IMR-90 (cell line): ENCODE data around the gene CLDN8. TPM values are rescaled to one million over a fixed set of nuclear protein-coding genes. Genes with fewer than 3 reads are reported as not detected.

Experiments
- ATAC-seq: fragments of 200-7000 bp; cut with Tn5 transposase; 2 replicates; pipeline ENCODE4 v1.9.1; 2020; ENCODE audit warnings: low read depth, mild to moderate bottlenecking, moderate library complexity
- BruUV-seq: library from RNA; stranded (reverse); fragments of 400-500 nt; replicated peaks from 2 replicates; lab custom pipeline; 2021; lab: Mats Ljungman, UMichigan
- CTCF ChIA-PET: fragments of 300-600 bp; formaldehyde crosslinking; extraction: SDS; loops from one replicate; lab custom pipeline; 2021; ENCODE audit warnings: antibody characterized with exemption; lab: Yijun Ruan, JAX
- POLR2A ChIA-PET: fragments of 300-600 bp; sonication (Branson Sonifier 250); formaldehyde crosslinking; loops from one replicate; lab custom pipeline; 2022; ENCODE audit warnings: antibody characterized with exemption; ENCODE audit not compliant: unreplicated experiment; lab: Charles Lee
- DNase-seq: peaks from one replicate; pipeline ENCODE4 v3.0.0; 2013
- H2AFZ ChIP-seq: replicated peaks from 2 replicates; pipeline ENCODE3; 2013; ENCODE audit warnings: low read length, mild to moderate bottlenecking; ENCODE audit not compliant: poor library complexity
- H2AK5ac ChIP-seq: 2 replicates; pipeline ENCODE4 v1.6.1; 2013; ENCODE audit warnings: low read depth, low read length, inconsistent platforms
- H2AK9ac ChIP-seq: replicated peaks from 2 replicates; pipeline ENCODE3; 2013; ENCODE audit warnings: mild to moderate bottlenecking, low read depth, low read length, moderate library complexity; ENCODE audit not compliant: poor library complexity
- H2BK120ac ChIP-seq: 2 replicates; pipeline ENCODE4 v1.6.1; 2013; ENCODE audit warnings: low read depth, low read length, inconsistent platforms
- H2BK15ac ChIP-seq: 3 replicates; pipeline ENCODE4 v1.6.1; 2013; ENCODE audit warnings: low read depth, low read length, inconsistent platforms
- H2BK20ac ChIP-seq: 2 replicates; pipeline ENCODE4 v1.6.1; 2013; ENCODE audit warnings: low read depth, mild to moderate bottlenecking, inconsistent platforms, low read length, moderate library complexity
- H2BK5ac ChIP-seq: 2 replicates; pipeline ENCODE4 v1.6.1; 2013; ENCODE audit warnings: mild to moderate bottlenecking, low read depth, low read length, inconsistent platforms; ENCODE audit not compliant: poor library complexity, severe bottlenecking
- H3K14ac ChIP-seq: replicated peaks from 2 replicates; pipeline ENCODE4 v1.6.1; 2013; ENCODE audit warnings: low read depth, low read length, inconsistent platforms
- H3K18ac ChIP-seq: 2 replicates; pipeline ENCODE4 v1.6.1; 2013; ENCODE audit warnings: low read depth, low read length, control low read depth
- H3K23ac ChIP-seq: 2 replicates; pipeline ENCODE4 v1.6.1; 2013; ENCODE audit warnings: low read depth, low read length, inconsistent platforms
- H3K27ac ChIP-seq: 2 replicates; pipeline ENCODE4 v1.5.1; 2013; ENCODE audit warnings: mild to moderate bottlenecking, control low read depth, low read length; ENCODE audit not compliant: insufficient read depth
- H3K27me3 ChIP-seq: 2 replicates; pipeline ENCODE4 v1.6.1; 2013; ENCODE audit warnings: low read length; ENCODE audit not compliant: control insufficient read depth, insufficient read depth
- H3K36me3 ChIP-seq: 2 replicates; pipeline ENCODE4 v1.6.1; 2013; ENCODE audit warnings: low read length, mixed read lengths; ENCODE audit not compliant: control insufficient read depth, insufficient read depth
- H3K4ac ChIP-seq: 2 replicates; pipeline ENCODE4 v1.6.1; 2013; ENCODE audit warnings: low read depth, low read length, inconsistent platforms
- H3K4me1 ChIP-seq: 2 replicates; pipeline ENCODE4 v1.6.1; 2013; ENCODE audit warnings: low read length, mixed read lengths; ENCODE audit not compliant: control insufficient read depth, insufficient read depth
- H3K4me2 ChIP-seq: 2 replicates; pipeline ENCODE4 v1.6.1; 2013; ENCODE audit warnings: low read depth, mild to moderate bottlenecking, control low read depth, low read length, moderate library complexity
- H3K4me3 ChIP-seq: 2 replicates; pipeline ENCODE4 v1.5.1; 2013; ENCODE audit warnings: low read depth, mild to moderate bottlenecking, control low read depth, low read length, moderate library complexity; ENCODE audit not compliant: insufficient read depth
- H3K56ac ChIP-seq: 2 replicates; pipeline ENCODE4 v1.6.1; 2013; ENCODE audit warnings: low read length, inconsistent platforms; ENCODE audit not compliant: insufficient read depth; ENCODE audit errors: extremely low read depth
- H3K79me1 ChIP-seq, 2 experiments: 2 replicates each; pipeline ENCODE4 v1.6.1; 2013; ENCODE audit warnings: low read length in 2 of 2, inconsistent platforms in 1 of 2, low read depth in 1 of 2
- H3K9ac ChIP-seq: 2 replicates; pipeline ENCODE4 v1.6.1; 2013; ENCODE audit warnings: low read depth, low read length, control low read depth
- H3K9me1 ChIP-seq: 2 replicates; pipeline ENCODE4 v1.6.1; 2013; ENCODE audit warnings: low read length, inconsistent platforms; ENCODE audit not compliant: insufficient read depth
- H3K9me3 ChIP-seq: 2 replicates; pipeline ENCODE4 v1.6.1; 2013; ENCODE audit warnings: low read length; ENCODE audit not compliant: control insufficient read depth, insufficient read depth
- H4K20me1 ChIP-seq: 2 replicates; pipeline ENCODE4 v1.6.1; 2013; ENCODE audit warnings: low read length, inconsistent platforms; ENCODE audit not compliant: insufficient read depth
- H4K5ac ChIP-seq: 2 replicates; pipeline ENCODE4 v1.6.1; 2013; ENCODE audit warnings: mild to moderate bottlenecking, low read depth, low read length, control low read depth
- H4K8ac ChIP-seq, 2 experiments: 2 replicates each; pipeline ENCODE4 v1.6.1; 2013; ENCODE audit warnings: low read depth in 2 of 2, low read length in 2 of 2, control low read depth in 1 of 2, inconsistent platforms in 1 of 2
- H4K91ac ChIP-seq: 2 replicates; pipeline ENCODE4 v1.6.1; 2013; ENCODE audit warnings: low read depth, low read length, inconsistent platforms; ENCODE audit not compliant: insufficient read depth
- BHLHE40 ChIP-seq: fragments of 150-350 bp; IDR thresholded peaks from 2 replicates; pipeline ENCODE4 v1.6.1; 2016; ENCODE audit warnings: mild to moderate bottlenecking, low read depth, low read length
- CEBPB ChIP-seq: IDR thresholded peaks from 2 replicates; pipeline ENCODE4 v1.6.1; 2012; ENCODE audit warnings: low read depth, low read length, improper control_type of control experiment
- CHD1 ChIP-seq: IDR thresholded peaks from 2 replicates; pipeline ENCODE4 v1.6.1; 2012; ENCODE audit warnings: low read depth, low read length, improper control_type of control experiment
- CTCF ChIP-seq: conservative IDR thresholded peaks from 2 replicates; pipeline ENCODE4 v1.5.1; 2012; ENCODE audit warnings: mild to moderate bottlenecking, low read depth, low read length, improper control_type of control experiment
- ELK1 ChIP-seq: fragments of 150-350 bp; IDR thresholded peaks from 2 replicates; pipeline ENCODE4 v1.6.1; 2016; ENCODE audit warnings: low read depth, mild to moderate bottlenecking, low read length, moderate library complexity, borderline replicate concordance
- FOS ChIP-seq: fragments of 150-350 bp; IDR thresholded peaks from 2 replicates; pipeline ENCODE4 v1.6.1; 2016; ENCODE audit warnings: low read depth, low read length
- MAFK ChIP-seq: IDR thresholded peaks from 2 replicates; pipeline ENCODE4 v1.6.1; 2012; ENCODE audit warnings: low read depth, low read length, improper control_type of control experiment
- MAZ ChIP-seq: IDR thresholded peaks from 2 replicates; pipeline ENCODE4 v1.6.1; 2012; ENCODE audit warnings: low read depth, mild to moderate bottlenecking, low read length, improper control_type of control experiment, moderate library complexity, borderline replicate concordance
- MXI1 ChIP-seq: IDR thresholded peaks from 2 replicates; pipeline ENCODE4 v1.6.1; 2012; ENCODE audit warnings: low read depth, mild to moderate bottlenecking, low read length, moderate library complexity, borderline replicate concordance
- NFE2L2 ChIP-seq: fragments of 150-350 bp; IDR thresholded peaks from 2 replicates; pipeline ENCODE4 v1.6.1; 2016; ENCODE audit warnings: low read depth, mild to moderate bottlenecking, low read length
- POLR2A ChIP-seq: IDR thresholded peaks from 2 replicates; pipeline ENCODE4 v1.6.1; 2012; ENCODE audit warnings: mild to moderate bottlenecking, low read depth, low read length
- RAD21 ChIP-seq: IDR thresholded peaks from 2 replicates; pipeline ENCODE4 v1.6.1; 2012; ENCODE audit warnings: low read length, improper control_type of control experiment
- RCOR1 ChIP-seq: IDR thresholded peaks from 2 replicates; pipeline ENCODE4 v1.6.1; 2012; ENCODE audit warnings: mild to moderate bottlenecking, low read length, improper control_type of control experiment; ENCODE audit not compliant: insufficient replicate concordance
- RFX5 ChIP-seq: IDR thresholded peaks from 2 replicates; pipeline ENCODE4 v1.8.0; 2012; ENCODE audit warnings: low read depth, mild to moderate bottlenecking, low read length, moderate library complexity
- SMC3 ChIP-seq: fragments of 150-350 bp; IDR thresholded peaks from 2 replicates; pipeline ENCODE4 v1.6.1; 2016; ENCODE audit warnings: low read depth, mild to moderate bottlenecking, antibody characterized with exemption, low read length, moderate library complexity
- USF2 ChIP-seq: fragments of 150-350 bp; IDR thresholded peaks from 2 replicates; pipeline ENCODE4 v1.6.1; 2017; ENCODE audit warnings: mild to moderate bottlenecking, antibody characterized with exemption, low read length, low read depth
- WGBS, 2 experiments: methylation state at CpG; one replicate each; pipeline versions ENCODE4 v1.1.5 to v1.1.7; 2013; ENCODE audit warnings: missing lambda C conversion rate in 2 of 2; ENCODE audit not compliant: insufficient read length in 1 of 2; ENCODE audit errors: extremely low coverage in 2 of 2; 5-methylcytosine and 5-hydroxymethylcytosine counted together
- dilution Hi-C: fragments of 300-500 bp; cut with HindIII; formaldehyde crosslinking; loops from one replicate; pipeline ENCODE4 v1.14.3; 2018; ENCODE audit warnings: low sequenced_read_pairs; ENCODE audit not compliant: unreplicated experiment
- in situ Hi-C: fragments of 300-500 bp; cut with MboI; formaldehyde crosslinking; loops from 3 replicates; pipeline ENCODE4 v1.14.3; 2019; ENCODE audit warnings: low sequenced_read_pairs, inconsistent platforms, mixed read lengths
- intact Hi-C: fragments of 100-400 bp; cut with micrococcal nuclease; formaldehyde crosslinking; loops from 2 replicates; pipeline ENCODE4 v1.10.0; 2022
- polyA plus RNA-seq, 3 experiments: library from polyadenylated mRNA; depleted of rRNA; stranded (reverse); fragments of >200 nt; gene quantifications; 2 replicates each; pipeline ENCODE4 v1.2.3, GENCODE V29; 2012; ENCODE audit warnings: low replicate concordance in 1 of 3
- total RNA-seq: library from RNA; depleted of rRNA; stranded (reverse); fragments of >200 nt; gene quantifications from 2 replicates; pipeline ENCODE4 v1.2.3, GENCODE V29; 2012

Gene CLDN8
- total and polyA plus RNA-seq, 2 of the 4 experiments (the other 2 are of a cell fraction), result not detected

- dilution Hi-C loops (no loop called here), in situ Hi-C loops (no loop called here), intact Hi-C loops (no loop called here)
- CTCF ChIA-PET, result interaction anchor here (0.7 kb wide), 1 partner anchor 16 kb away, joined by 3 read pairs; no protein-coding TSS in a partner anchor
- 60% methylated on average over 1 of the region's 1 CpG; no CpG with 5 or more reads in 1 of the 2 experiments for WGBS, 2 experiments
- Histone ChIP-seq H3K18ac (no peak overlapping the region), H2BK15ac (no peak overlapping the region), H3K4me3 (no peak overlapping the region), H3K36me3 (no peaks in the 10 kb centered on the region), H2AK5ac (no peak overlapping the region), H3K4me2 (no peak overlapping the region), H3K27me3 (no peaks in the 10 kb centered on the region), H3K9ac (no peak overlapping the region), H4K91ac (no peak overlapping the region), H3K79me1 (no peaks in the 10 kb centered on the region), H4K20me1 (no peaks in the 10 kb centered on the region), H3K4me1 (no peaks in the 10 kb centered on the region), H3K23ac (no peak overlapping the region), H4K5ac (no peak overlapping the region), H3K9me1 (no peaks in the 10 kb centered on the region), H2BK5ac (no peak overlapping the region), H4K8ac (no peak overlapping the region), H2BK120ac (no peak overlapping the region), H3K4ac (no peak overlapping the region), H2BK20ac (no peak overlapping the region), H2AK9ac (no peak overlapping the region), H3K14ac (no peak overlapping the region), H3K9me3 (peaks cover 4% of the 10 kb centered on the region; the same call in 1 of the 2 replicates), H2AFZ (no peak overlapping the region), H3K27ac (no peak overlapping the region), H3K56ac (no peak overlapping the region)
- no TSS peak for BruUV-seq
- POLR2A ChIA-PET, result no interaction called here
- DNase-seq, result no peak
- no peak for ATAC-seq
- TF ChIP-seq RFX5 (no peak), NFE2L2 (no peak), CHD1 (no peak), USF2 (no peak), SMC3 (no peak), RCOR1 (no peak), CTCF (no peak), MAZ (no peak), CEBPB (no peak), FOS (no peak), MXI1 (no peak), BHLHE40 (no peak), MAFK (no peak), RAD21 (no peak), POLR2A (no peak), ELK1 (no peak)
These were observed 39.8 kb upstream of the CLDN8 start for GRCh38 chr21:30255679-30256078.
